ENCODE data around the gene TRH.

The TRH gene

DNA sequence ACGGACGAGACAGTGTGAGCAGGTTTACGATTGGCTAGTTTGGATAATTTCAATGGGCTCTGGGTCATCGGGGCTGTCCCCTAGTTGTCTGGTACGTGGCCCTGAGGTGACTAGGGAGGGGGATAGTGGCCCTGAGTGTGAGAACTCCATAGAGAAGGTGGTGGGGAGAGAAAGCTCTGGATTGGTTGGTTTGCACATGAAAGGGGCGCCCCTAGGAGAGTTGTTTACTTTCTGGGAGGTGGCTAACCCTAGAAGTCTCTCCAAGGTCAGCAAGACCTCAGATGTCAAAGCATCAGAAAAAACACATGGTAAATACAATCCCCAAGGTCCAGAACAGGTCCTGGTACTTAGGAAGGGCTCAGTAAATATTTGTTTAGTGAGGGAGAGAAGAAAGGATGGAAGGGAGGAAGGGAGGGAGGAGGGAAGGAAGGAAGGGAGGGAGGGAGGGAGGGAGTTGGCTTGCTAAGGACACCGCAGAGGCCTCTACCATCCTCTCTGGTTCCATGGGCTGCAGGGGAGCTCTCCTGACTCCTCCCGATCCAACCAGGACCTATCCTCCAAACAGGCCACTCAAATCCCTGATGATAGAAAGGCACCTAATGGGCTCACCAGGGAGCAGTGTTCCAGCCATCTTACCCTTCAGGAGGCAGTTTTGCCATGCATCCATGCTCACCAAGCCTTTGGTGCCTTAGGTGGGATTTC is 3.0 kb upstream of the TRH start:
- ChIA-PET POLR2A (no interaction called here), CTCF (interaction anchor here (1.1 kb wide), 1 partner anchor 37 kb away, joined by 3 read pairs; no protein-coding TSS in a partner anchor)
- DNase-seq (ENCODE audit: extremely low spot score) = no peak
- TF ChIP-seq, protein P1, sequence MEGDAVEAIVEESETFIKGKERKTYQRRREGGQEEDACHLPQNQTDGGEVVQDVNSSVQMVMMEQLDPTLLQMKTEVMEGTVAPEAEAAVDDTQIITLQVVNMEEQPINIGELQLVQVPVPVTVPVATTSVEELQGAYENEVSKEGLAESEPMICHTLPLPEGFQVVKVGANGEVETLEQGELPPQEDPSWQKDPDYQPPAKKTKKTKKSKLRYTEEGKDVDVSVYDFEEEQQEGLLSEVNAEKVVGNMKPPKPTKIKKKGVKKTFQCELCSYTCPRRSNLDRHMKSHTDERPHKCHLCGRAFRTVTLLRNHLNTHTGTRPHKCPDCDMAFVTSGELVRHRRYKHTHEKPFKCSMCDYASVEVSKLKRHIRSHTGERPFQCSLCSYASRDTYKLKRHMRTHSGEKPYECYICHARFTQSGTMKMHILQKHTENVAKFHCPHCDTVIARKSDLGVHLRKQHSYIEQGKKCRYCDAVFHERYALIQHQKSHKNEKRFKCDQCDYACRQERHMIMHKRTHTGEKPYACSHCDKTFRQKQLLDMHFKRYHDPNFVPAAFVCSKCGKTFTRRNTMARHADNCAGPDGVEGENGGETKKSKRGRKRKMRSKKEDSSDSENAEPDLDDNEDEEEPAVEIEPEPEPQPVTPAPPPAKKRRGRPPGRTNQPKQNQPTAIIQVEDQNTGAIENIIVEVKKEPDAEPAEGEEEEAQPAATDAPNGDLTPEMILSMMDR (IDR thresholded peaks at IDR 0.05; ENCODE audit: control extremely low read depth, extremely low read depth, low read depth, missing control alignments) = no peak

DNA sequence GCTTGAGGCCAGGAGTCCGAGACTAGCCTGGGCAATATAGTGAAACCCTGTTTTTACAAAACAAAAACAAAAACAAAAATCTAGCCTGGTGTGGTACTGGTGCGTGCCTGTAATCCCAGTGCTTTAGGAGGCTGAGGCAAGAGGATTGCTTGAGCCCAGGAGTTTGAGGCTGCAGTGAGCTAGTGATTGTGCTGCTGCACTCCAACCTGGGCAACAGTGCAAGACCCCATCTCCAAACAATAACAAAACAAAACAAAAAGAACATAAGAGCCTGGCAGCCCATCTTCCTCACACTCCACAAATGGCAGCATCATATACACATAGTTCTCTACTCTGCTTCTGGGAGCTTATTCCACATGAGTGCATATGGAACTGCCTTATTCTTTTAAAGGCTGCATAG is 2.2 kb upstream of the TRH start:
- TF ChIP-seq, protein P1 (IDR thresholded peaks at IDR 0.05; ENCODE audit: control extremely low read depth, extremely low read depth, low read depth, missing control alignments) = no peak
- ChIA-PET CTCF (interaction anchor here (1.1 kb wide), 1 partner anchor 38 kb away, joined by 3 read pairs; no protein-coding TSS in a partner anchor), POLR2A (no interaction called here)
- DNase-seq (ENCODE audit: extremely low spot score) = no peak

DNA sequence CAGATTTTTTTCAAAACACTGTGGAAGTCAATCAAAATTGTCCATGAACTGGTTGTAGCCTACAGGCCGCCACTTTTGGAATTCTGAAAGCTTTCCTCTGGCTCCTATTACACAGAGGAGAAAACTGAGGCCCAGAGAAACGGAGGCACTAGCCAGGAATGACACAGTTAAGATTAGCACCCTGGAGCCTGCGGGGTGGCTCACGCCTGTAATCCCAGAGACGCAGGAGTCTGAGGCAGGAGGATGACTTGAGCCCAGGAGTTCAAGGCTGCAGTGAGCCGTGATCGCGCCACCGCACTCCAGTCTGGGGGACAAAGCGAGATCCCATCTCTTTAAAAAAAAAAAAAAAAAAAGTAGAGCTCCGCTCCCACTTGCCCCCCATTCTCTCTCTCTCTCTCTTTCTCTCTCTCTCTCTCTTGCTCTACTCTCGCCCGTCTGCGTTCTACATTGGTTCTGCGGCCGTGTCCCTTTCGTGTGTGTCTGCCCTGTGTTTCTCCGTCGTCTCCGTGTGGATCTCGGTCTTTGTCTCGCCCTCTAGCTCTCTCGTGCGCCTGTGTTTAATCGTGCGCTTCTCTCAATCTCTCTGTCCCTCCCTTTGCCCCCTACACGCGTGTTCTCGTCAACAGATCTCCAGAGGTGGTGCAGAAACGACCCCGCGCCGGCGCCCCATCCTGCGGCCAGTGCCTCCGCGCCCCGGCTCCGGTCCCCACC is 512 bp upstream of the TRH start:
- POLR2A ChIA-PET = no interaction called here
- CTCF ChIA-PET = interaction anchor here (1.7 to 1.8 kb wide), 2 partner anchors 11 to 32 kb away, joined by 3 to 4 read pairs; no protein-coding TSS in a partner anchor
- DNase-seq (ENCODE audit: extremely low spot score) = no peak
- TF ChIP-seq, protein P1 (IDR thresholded peaks at IDR 0.05; ENCODE audit: control extremely low read depth, extremely low read depth, low read depth, missing control alignments) = no peak

- TF ChIP-seq, protein P1 (IDR thresholded peaks at IDR 0.05; ENCODE audit: control extremely low read depth, extremely low read depth, low read depth, missing control alignments) = no peak
- DNase-seq (ENCODE audit: extremely low spot score) = no peak
- CTCF ChIA-PET = interaction anchor here (1.7 kb wide), 1 partner anchor 33 kb away, joined by 4 read pairs; no protein-coding TSS in a partner anchor
- POLR2A ChIA-PET = no interaction called here
Observed at GRCh38 chr3:129974833-129975704, 549 bp downstream of the TRH start.

DNA sequence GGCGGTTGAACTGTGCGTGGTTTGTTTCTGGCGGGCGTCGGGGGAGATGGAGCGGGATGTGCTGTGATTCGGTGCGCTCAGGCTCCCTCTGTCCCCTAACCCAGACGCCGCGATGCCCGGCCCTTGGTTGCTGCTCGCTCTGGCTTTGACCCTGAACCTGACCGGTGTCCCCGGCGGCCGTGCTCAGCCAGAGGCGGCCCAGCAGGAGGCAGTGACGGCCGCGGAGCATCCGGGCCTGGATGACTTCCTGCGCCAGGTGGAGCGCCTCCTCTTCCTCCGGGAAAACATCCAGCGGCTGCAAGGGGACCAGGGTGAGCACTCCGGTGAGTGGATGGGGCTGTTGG is 1.2 kb downstream of the TRH start:
- POLR2A ChIA-PET = no interaction called here

More for the DNA sequence above, 1.2 kb downstream of the TRH start:
- TF ChIP-seq, protein P1 (IDR thresholded peaks at IDR 0.05; ENCODE audit: control extremely low read depth, extremely low read depth, low read depth, missing control alignments) = no peak
- CTCF ChIA-PET = no interaction called here
- no peak for DNase-seq (ENCODE audit: extremely low spot score)
